Measurements from ENCODE around the gene TIMM13. TPM values are rescaled to one million over a fixed set of nuclear protein-coding genes. Genes with fewer than 3 reads are reported as not detected.
"Not testable (repeated sequence)": the region's sequence is repeated elsewhere in the genome, so short reads cannot be mapped to it uniquely, and the experiment has no call there.

The TIMM13 gene
- total and polyA plus RNA-seq, 4 donors: 27.2 to 103 (median 80.8) TPM

DNA sequence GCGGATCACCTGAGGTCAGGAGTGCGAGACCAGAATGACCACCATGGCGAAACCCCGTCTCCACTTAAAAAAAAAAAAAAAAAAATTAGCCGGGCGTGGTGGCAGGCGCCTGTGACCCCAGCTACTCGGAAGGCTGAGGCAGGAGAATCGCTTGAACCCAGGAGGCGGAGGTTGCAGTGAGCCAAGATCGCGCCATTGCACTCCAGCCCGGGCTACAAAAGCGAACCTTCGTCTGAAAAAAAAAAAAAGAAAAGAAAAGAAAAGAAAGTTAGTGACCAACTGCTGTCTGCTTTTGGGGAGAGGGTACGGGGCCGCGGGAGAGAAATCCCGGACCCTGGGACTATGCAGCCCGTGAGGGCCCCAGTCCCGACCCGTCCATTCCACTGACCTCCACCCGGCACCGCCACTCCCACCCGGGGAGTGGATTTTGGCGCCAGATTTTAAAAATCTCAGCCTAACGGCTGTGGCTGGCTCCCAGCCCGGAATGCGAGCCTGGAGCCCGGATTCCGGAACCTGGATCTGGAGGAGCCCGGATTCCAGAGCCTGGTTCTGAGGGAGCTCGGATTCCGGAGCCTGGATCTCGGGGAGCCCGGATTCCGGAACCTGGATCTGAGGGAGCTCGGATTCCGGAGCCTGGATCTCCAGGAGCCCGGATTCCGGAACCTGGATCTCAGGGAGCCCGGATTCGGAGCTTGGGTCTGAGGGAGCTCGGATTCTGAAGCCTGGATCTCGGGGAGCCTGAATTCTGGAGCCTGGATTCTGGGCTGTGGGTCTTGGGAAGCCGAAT, 35.4 kb upstream of the TIMM13 start:
- Histone ChIP-seq H3K9me3 (ENCODE audit: control insufficient read depth in 4 of 4, insufficient read depth in 3 of 4, low read length in 3 of 4) (no peaks in the 10 kb centered on the region), H3K4me1 (ENCODE audit: control insufficient read depth in 5 of 5, insufficient read depth in 5 of 5, low read length in 5 of 5) (peaks cover 0 to 8% (median 3%) of the 10 kb centered on the region in 5 donors), H3K4me3 (no peak overlapping the region), H3K27ac (ENCODE audit: low read depth in 1 of 2, low read length in 1 of 2) (no peak overlapping the region), H3K36me3 (ENCODE audit: control insufficient read depth in 4 of 4, insufficient read depth in 4 of 4, low read length in 4 of 4) (no peaks in the 10 kb centered on the region), H3K27me3 (ENCODE audit: control insufficient read depth in 3 of 3, insufficient read depth in 3 of 3, low read length in 2 of 3) (no peaks in the 10 kb centered on the region), H3K9ac (ENCODE audit: insufficient read depth in 1 of 2, low read length in 2 of 2) (no peak overlapping the region)
- TF ChIP-seq, protein P1, sequence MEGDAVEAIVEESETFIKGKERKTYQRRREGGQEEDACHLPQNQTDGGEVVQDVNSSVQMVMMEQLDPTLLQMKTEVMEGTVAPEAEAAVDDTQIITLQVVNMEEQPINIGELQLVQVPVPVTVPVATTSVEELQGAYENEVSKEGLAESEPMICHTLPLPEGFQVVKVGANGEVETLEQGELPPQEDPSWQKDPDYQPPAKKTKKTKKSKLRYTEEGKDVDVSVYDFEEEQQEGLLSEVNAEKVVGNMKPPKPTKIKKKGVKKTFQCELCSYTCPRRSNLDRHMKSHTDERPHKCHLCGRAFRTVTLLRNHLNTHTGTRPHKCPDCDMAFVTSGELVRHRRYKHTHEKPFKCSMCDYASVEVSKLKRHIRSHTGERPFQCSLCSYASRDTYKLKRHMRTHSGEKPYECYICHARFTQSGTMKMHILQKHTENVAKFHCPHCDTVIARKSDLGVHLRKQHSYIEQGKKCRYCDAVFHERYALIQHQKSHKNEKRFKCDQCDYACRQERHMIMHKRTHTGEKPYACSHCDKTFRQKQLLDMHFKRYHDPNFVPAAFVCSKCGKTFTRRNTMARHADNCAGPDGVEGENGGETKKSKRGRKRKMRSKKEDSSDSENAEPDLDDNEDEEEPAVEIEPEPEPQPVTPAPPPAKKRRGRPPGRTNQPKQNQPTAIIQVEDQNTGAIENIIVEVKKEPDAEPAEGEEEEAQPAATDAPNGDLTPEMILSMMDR (IDR thresholded peaks at IDR 0.05; ENCODE audit: control extremely low read depth, extremely low read depth): no peak
- WGBS, 2 donors: 25 to 39% methylated on average over 43 to 46 of the region's 46 CpGs
- DNase-seq (peak; percentile 97 to 98 (median 97)), ATAC-seq (ENCODE audit: insufficient read depth, low FRiP score) (peak; percentile 43)

DNA sequence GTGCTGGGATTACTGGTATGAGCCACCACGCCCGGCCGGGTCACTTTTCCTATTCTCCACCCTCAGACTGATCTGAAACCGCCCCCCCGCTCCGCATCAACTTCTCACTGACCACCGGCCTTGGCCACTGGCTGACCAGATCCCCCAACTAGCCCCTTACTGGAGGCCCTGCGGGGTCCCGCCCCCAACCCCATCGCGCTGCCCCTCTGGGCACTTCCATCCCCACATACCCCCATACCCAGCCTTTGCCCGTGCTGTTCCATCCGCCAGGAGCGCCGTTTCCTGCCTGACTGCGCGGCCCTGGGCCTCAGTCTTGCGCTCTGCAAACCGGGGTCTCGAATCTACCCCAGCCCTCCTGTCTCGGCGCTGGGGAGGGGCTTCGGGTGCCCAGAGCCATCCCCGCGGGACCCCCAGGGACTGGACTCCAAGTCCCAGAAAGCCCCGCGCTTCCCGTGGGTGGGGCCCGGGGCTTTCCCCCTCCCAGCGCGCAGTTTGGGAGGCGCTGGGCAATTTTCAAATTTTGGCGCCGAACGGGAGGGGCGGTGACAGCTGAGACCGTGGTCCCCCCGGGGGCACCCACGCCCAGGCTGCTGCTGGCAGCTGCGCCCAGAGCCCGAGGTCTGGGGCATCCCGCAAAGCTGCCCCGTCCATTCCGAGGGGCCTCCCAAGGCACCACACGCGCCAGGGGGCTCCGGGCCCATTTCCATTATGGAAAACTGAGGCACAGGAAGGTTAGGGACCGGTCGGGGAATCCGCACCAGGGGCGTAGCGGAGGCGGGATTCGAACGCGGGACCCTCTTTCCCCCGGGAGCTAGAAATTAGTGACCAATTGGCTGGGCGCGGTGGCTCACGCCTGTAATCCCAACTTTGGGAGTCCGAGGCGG, 34.6 kb upstream of the TIMM13 start:
- ATAC-seq (ENCODE audit: insufficient read depth, low FRiP score) (peak; percentile 59), DNase-seq (peak; percentile 76 to 80 (median 79))
- H3K27ac ChIP-seq (ENCODE audit: low read depth in 1 of 2, low read length in 1 of 2): no peak overlapping the region
- H3K36me3 ChIP-seq (ENCODE audit: control insufficient read depth in 4 of 4, insufficient read depth in 4 of 4, low read length in 4 of 4): no peaks in the 10 kb centered on the region
- H3K9me3 ChIP-seq (ENCODE audit: control insufficient read depth in 4 of 4, insufficient read depth in 3 of 4, low read length in 3 of 4): no peaks in the 10 kb centered on the region
- H3K4me3 ChIP-seq: peak overlapping the region; percentile 47
- TF ChIP-seq, protein P1 (IDR thresholded peaks at IDR 0.05; ENCODE audit: control extremely low read depth, extremely low read depth): no peak
- H3K27me3 ChIP-seq (ENCODE audit: control insufficient read depth in 3 of 3, insufficient read depth in 3 of 3, low read length in 2 of 3): no peaks in the 10 kb centered on the region
- no peak overlapping the region for H3K9ac ChIP-seq (ENCODE audit: insufficient read depth in 1 of 2, low read length in 2 of 2)
- 3 to 4% methylated on average over 61 to 62 of the region's 62 CpGs for WGBS, 2 donors
- peaks cover 0 to 8% (median 3%) of the 10 kb centered on the region in 5 donors for H3K4me1 ChIP-seq (ENCODE audit: control insufficient read depth in 5 of 5, insufficient read depth in 5 of 5, low read length in 5 of 5)

DNA sequence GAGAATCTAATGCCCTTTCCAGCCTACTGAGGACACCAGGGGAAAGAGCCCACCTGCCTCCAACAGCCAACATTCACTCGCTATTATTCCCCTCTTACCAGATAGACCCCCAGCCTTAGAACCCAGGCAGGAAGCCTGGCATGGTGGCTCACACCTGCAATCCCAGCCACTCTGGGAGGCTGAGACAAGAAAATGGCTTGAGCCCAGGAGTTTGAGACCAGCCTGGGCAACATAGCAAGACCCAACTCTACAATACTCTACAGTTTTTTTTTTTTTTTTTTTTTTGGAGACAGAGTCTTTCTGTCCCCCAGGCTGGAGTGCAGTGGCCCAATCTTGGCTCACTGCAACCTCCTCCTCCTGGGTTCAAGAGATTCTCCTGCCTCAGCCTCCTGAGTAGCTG, 32.9 kb upstream of the TIMM13 start:
- no peak overlapping the region for H3K27ac ChIP-seq (ENCODE audit: low read depth in 1 of 2, low read length in 1 of 2)
- ATAC-seq (ENCODE audit: insufficient read depth, low FRiP score) (no peak), DNase-seq (no peak)
- no peak overlapping the region for H3K4me3 ChIP-seq
- 96 to 100% methylated on average over 1 of the region's 1 CpG for WGBS, 2 donors
- H3K9ac ChIP-seq (ENCODE audit: insufficient read depth in 1 of 2, low read length in 2 of 2): no peak overlapping the region
- no peaks in the 10 kb centered on the region for H3K9me3 ChIP-seq (ENCODE audit: control insufficient read depth in 4 of 4, insufficient read depth in 3 of 4, low read length in 3 of 4)
- TF ChIP-seq, protein P1 (IDR thresholded peaks at IDR 0.05; ENCODE audit: control extremely low read depth, extremely low read depth): no peak
- peaks cover 0 to 13% (median 8%) of the 10 kb centered on the region in 5 donors for H3K4me1 ChIP-seq (ENCODE audit: control insufficient read depth in 5 of 5, insufficient read depth in 5 of 5, low read length in 5 of 5)
- no peaks in the 10 kb centered on the region for H3K27me3 ChIP-seq (ENCODE audit: control insufficient read depth in 3 of 3, insufficient read depth in 3 of 3, low read length in 2 of 3)
- no peaks in the 10 kb centered on the region for H3K36me3 ChIP-seq (ENCODE audit: control insufficient read depth in 4 of 4, insufficient read depth in 4 of 4, low read length in 4 of 4)

DNA sequence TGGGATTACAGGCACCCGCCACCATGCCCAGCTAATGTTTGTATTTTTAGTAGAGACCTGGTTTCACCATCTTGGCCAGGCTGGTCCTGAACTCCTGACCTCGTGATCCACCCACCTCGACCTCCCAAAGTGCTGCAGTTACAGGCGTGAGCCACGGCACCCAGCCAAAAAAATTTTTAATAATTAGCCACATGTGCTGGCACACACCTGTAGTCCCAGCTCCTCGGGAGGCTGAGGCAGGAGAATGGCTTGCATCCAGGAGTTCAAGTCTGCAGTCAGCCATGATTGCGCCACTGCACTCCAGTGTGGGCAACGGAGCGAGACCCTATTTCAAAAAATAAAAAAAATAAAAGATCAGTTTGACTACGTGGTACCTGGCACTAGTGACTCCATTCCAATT, 31.4 kb upstream of the TIMM13 start:
- H3K9ac ChIP-seq (ENCODE audit: insufficient read depth in 1 of 2, low read length in 2 of 2); ATAC-seq (ENCODE audit: insufficient read depth, low FRiP score); H3K27me3 ChIP-seq (ENCODE audit: control insufficient read depth in 3 of 3, insufficient read depth in 3 of 3, low read length in 2 of 3); H3K9me3 ChIP-seq (ENCODE audit: control insufficient read depth in 4 of 4, insufficient read depth in 3 of 4, low read length in 3 of 4); H3K36me3 ChIP-seq (ENCODE audit: control insufficient read depth in 4 of 4, insufficient read depth in 4 of 4, low read length in 4 of 4); H3K4me3 ChIP-seq; DNase-seq; H3K27ac ChIP-seq (ENCODE audit: low read depth in 1 of 2, low read length in 1 of 2): not testable (repeated sequence)
- 88 to 91% methylated on average over 10 of the region's 10 CpGs for WGBS, 2 donors
- H3K4me1 ChIP-seq (ENCODE audit: control insufficient read depth in 5 of 5, insufficient read depth in 5 of 5, low read length in 5 of 5): peaks cover 0 to 22% (median 11%) of the 10 kb centered on the region in 5 donors

All from lung (tissue), 12 donors.